ENCODE results near the gene MAP4K4. TPM values are rescaled to one million over a fixed set of nuclear protein-coding genes. Genes with fewer than 3 reads are reported as not detected.

The MAP4K4 gene
- total RNA-seq (30.9 TPM), polyA plus RNA-seq (22.4 TPM)
- long read RNA-seq, donor 1, result 0 reads
- long read RNA-seq, donor 2, partial matches to known transcripts, result 106 of 108 reads
- long read RNA-seq, donor 2, other reads (novel, unspliced or antisense), result 0 of 108 reads
- long read RNA-seq, donor 3, partial matches to known transcripts, result 69 of 70 reads
- long read RNA-seq, donor 3, other reads (novel, unspliced or antisense), result 0 of 70 reads
- long read RNA-seq, donor 4, partial matches to known transcripts, result 11 of 12 reads
- long read RNA-seq, donor 4, other reads (novel, unspliced or antisense), result 0 of 12 reads
- long read RNA-seq, donor 5, partial matches to known transcripts, result 62 of 63 reads
- long read RNA-seq, donor 5, other reads (novel, unspliced or antisense), result 0 of 63 reads
- long read RNA-seq, donor 6, partial matches to known transcripts, result 45 of 45 reads
- long read RNA-seq, donor 6, other reads (novel, unspliced or antisense), result 0 of 45 reads
- long read RNA-seq, donor 7, partial matches to known transcripts, result 20 of 20 reads
- long read RNA-seq, donor 7, other reads (novel, unspliced or antisense), result 0 of 20 reads
- long read RNA-seq, donor 8, partial matches to known transcripts, result 5 of 7 reads
- long read RNA-seq, donor 8, other reads (novel, unspliced or antisense), result 0 of 7 reads
- long read RNA-seq, donor 9, partial matches to known transcripts, result 8 of 8 reads
- long read RNA-seq, donor 9, other reads (novel, unspliced or antisense), result 0 of 8 reads
- long read RNA-seq, donor 10, partial matches to known transcripts, result 19 of 19 reads
- long read RNA-seq, donor 10, other reads (novel, unspliced or antisense), result 0 of 19 reads

GRCh38 chr2:101697124-101698013 is at the start of gene MAP4K4:
Gene MAP4K4, plus strand, starts transcription at chr2:101697707. Its CDS starts 374 bp downstream, at chr2:101698081.
- H3K4me3 ChIP-seq (ENCODE audit: low read length in 2 of 2), result peak within 1 kb of the TSS; percentile 73 to 84
- DNase-seq (ENCODE audit: low read depth in 6 of 9, low spot score in 9 of 9), result peak in 5 of 9 donors; percentile 61 to 85 (median 67)
- H3K4me1 ChIP-seq (ENCODE audit: control insufficient read depth in 2 of 2, insufficient read depth in 2 of 2, low read length in 2 of 2), result peaks cover 18 to 33% of the 10 kb centered on the region in 2 donors
- peak within 1 kb of the TSS; percentile 64 to 92 for H3K27ac ChIP-seq (ENCODE audit: low read depth in 1 of 2, low read length in 1 of 2)
- peaks cover 0 to 5% of the 10 kb centered on the region in 2 donors for H3K27me3 ChIP-seq (ENCODE audit: control insufficient read depth in 2 of 2, insufficient read depth in 1 of 2, low read length in 1 of 2)
- H3K9me3 ChIP-seq (ENCODE audit: control insufficient read depth in 2 of 2, insufficient read depth in 1 of 2, low read length in 1 of 2), result peaks cover 0 to 5% of the 10 kb centered on the region in 2 donors
- no peaks in the 10 kb centered on the region for H3K36me3 ChIP-seq (ENCODE audit: control insufficient read depth in 2 of 2, insufficient read depth in 2 of 2, low read length in 1 of 2)
- WGBS, result under 1% methylated on average over 129 of the region's 129 CpGs

GRCh38 chr2:101653469-101653868 is 44.0 kb upstream of the MAP4K4 start:
- H3K4me1 ChIP-seq (ENCODE audit: control insufficient read depth in 2 of 2, insufficient read depth in 2 of 2, low read length in 2 of 2), result peaks cover 0 to 17% of the 10 kb centered on the region in 2 donors
- H3K27me3 ChIP-seq (ENCODE audit: control insufficient read depth in 2 of 2, insufficient read depth in 1 of 2, low read length in 1 of 2), result no peaks in the 10 kb centered on the region
- no peak overlapping the region for H3K27ac ChIP-seq (ENCODE audit: low read depth in 1 of 2, low read length in 1 of 2)
- H3K4me3 ChIP-seq (ENCODE audit: low read length in 2 of 2), result no peak overlapping the region
- no peak for DNase-seq (ENCODE audit: low read depth in 6 of 9, low spot score in 9 of 9)
- H3K36me3 ChIP-seq (ENCODE audit: control insufficient read depth in 2 of 2, insufficient read depth in 2 of 2, low read length in 1 of 2), result no peaks in the 10 kb centered on the region
- 82% methylated on average over 7 of the region's 7 CpGs for WGBS
- H3K9me3 ChIP-seq (ENCODE audit: control insufficient read depth in 2 of 2, insufficient read depth in 1 of 2, low read length in 1 of 2), result no peaks in the 10 kb centered on the region

- no peaks in the 10 kb centered on the region for H3K9me3 ChIP-seq (ENCODE audit: control insufficient read depth in 2 of 2, insufficient read depth in 1 of 2, low read length in 1 of 2)
- no peak overlapping the region for H3K4me3 ChIP-seq (ENCODE audit: low read length in 2 of 2)
- H3K4me1 ChIP-seq (ENCODE audit: control insufficient read depth in 2 of 2, insufficient read depth in 2 of 2, low read length in 2 of 2), result peaks cover 0 to 15% of the 10 kb centered on the region in 2 donors
- no peak overlapping the region for H3K27ac ChIP-seq (ENCODE audit: low read depth in 1 of 2, low read length in 1 of 2)
- H3K36me3 ChIP-seq (ENCODE audit: control insufficient read depth in 2 of 2, insufficient read depth in 2 of 2, low read length in 1 of 2), result no peaks in the 10 kb centered on the region
- 96% methylated on average over 5 of the region's 5 CpGs for WGBS
- H3K27me3 ChIP-seq (ENCODE audit: control insufficient read depth in 2 of 2, insufficient read depth in 1 of 2, low read length in 1 of 2), result no peaks in the 10 kb centered on the region
- DNase-seq (ENCODE audit: low read depth in 6 of 9, low spot score in 9 of 9), result no peak
Observed at GRCh38 chr2:101655702-101656422, 41.6 kb upstream of the MAP4K4 start.

- Histone ChIP-seq H3K27me3 (ENCODE audit: control insufficient read depth in 2 of 2, insufficient read depth in 1 of 2, low read length in 1 of 2) (no peaks in the 10 kb centered on the region), H3K4me1 (ENCODE audit: control insufficient read depth in 2 of 2, insufficient read depth in 2 of 2, low read length in 2 of 2) (no peaks in the 10 kb centered on the region), H3K9me3 (ENCODE audit: control insufficient read depth in 2 of 2, insufficient read depth in 1 of 2, low read length in 1 of 2) (no peaks in the 10 kb centered on the region), H3K4me3 (ENCODE audit: low read length in 2 of 2) (no peak overlapping the region), H3K36me3 (ENCODE audit: control insufficient read depth in 2 of 2, insufficient read depth in 2 of 2, low read length in 1 of 2) (no peaks in the 10 kb centered on the region), H3K27ac (ENCODE audit: low read depth in 1 of 2, low read length in 1 of 2) (no peak overlapping the region)
- 96% methylated on average over 6 of the region's 6 CpGs for WGBS
- DNase-seq (ENCODE audit: low read depth in 6 of 9, low spot score in 9 of 9), result no peak
Observed at GRCh38 chr2:101657787-101658186, 39.7 kb upstream of the MAP4K4 start.

GRCh38 chr2:101658387-101658786 is 39.1 kb upstream of the MAP4K4 start:
- Histone ChIP-seq H3K27ac (ENCODE audit: low read depth in 1 of 2, low read length in 1 of 2) (no peak overlapping the region), H3K4me3 (ENCODE audit: low read length in 2 of 2) (no peak overlapping the region), H3K36me3 (ENCODE audit: control insufficient read depth in 2 of 2, insufficient read depth in 2 of 2, low read length in 1 of 2) (no peaks in the 10 kb centered on the region), H3K9me3 (ENCODE audit: control insufficient read depth in 2 of 2, insufficient read depth in 1 of 2, low read length in 1 of 2) (no peaks in the 10 kb centered on the region), H3K4me1 (ENCODE audit: control insufficient read depth in 2 of 2, insufficient read depth in 2 of 2, low read length in 2 of 2) (no peaks in the 10 kb centered on the region), H3K27me3 (ENCODE audit: control insufficient read depth in 2 of 2, insufficient read depth in 1 of 2, low read length in 1 of 2) (no peaks in the 10 kb centered on the region)
- no peak for DNase-seq (ENCODE audit: low read depth in 6 of 9, low spot score in 9 of 9)

GRCh38 chr2:101665312-101665711 is 32.2 kb upstream of the MAP4K4 start:
- DNase-seq (ENCODE audit: low read depth in 6 of 9, low spot score in 9 of 9), result no peak
- no peak overlapping the region for H3K4me3 ChIP-seq (ENCODE audit: low read length in 2 of 2)
- H3K9me3 ChIP-seq (ENCODE audit: control insufficient read depth in 2 of 2, insufficient read depth in 1 of 2, low read length in 1 of 2), result no peaks in the 10 kb centered on the region
- H3K4me1 ChIP-seq (ENCODE audit: control insufficient read depth in 2 of 2, insufficient read depth in 2 of 2, low read length in 2 of 2), result no peaks in the 10 kb centered on the region
- H3K27me3 ChIP-seq (ENCODE audit: control insufficient read depth in 2 of 2, insufficient read depth in 1 of 2, low read length in 1 of 2), result no peaks in the 10 kb centered on the region
- no peaks in the 10 kb centered on the region for H3K36me3 ChIP-seq (ENCODE audit: control insufficient read depth in 2 of 2, insufficient read depth in 2 of 2, low read length in 1 of 2)
- 96% methylated on average over 10 of the region's 10 CpGs for WGBS
- H3K27ac ChIP-seq (ENCODE audit: low read depth in 1 of 2, low read length in 1 of 2), result no peak overlapping the region

GRCh38 chr2:101667823-101668222 is 29.7 kb upstream of the MAP4K4 start:
- H3K36me3 ChIP-seq (ENCODE audit: control insufficient read depth in 2 of 2, insufficient read depth in 2 of 2, low read length in 1 of 2), result no peaks in the 10 kb centered on the region
- 100% methylated on average over 1 of the region's 1 CpG for WGBS
- H3K4me1 ChIP-seq (ENCODE audit: control insufficient read depth in 2 of 2, insufficient read depth in 2 of 2, low read length in 2 of 2), result no peaks in the 10 kb centered on the region
- H3K9me3 ChIP-seq (ENCODE audit: control insufficient read depth in 2 of 2, insufficient read depth in 1 of 2, low read length in 1 of 2), result no peaks in the 10 kb centered on the region
- no peak overlapping the region for H3K4me3 ChIP-seq (ENCODE audit: low read length in 2 of 2)
- H3K27ac ChIP-seq (ENCODE audit: low read depth in 1 of 2, low read length in 1 of 2), result no peak overlapping the region
- no peaks in the 10 kb centered on the region for H3K27me3 ChIP-seq (ENCODE audit: control insufficient read depth in 2 of 2, insufficient read depth in 1 of 2, low read length in 1 of 2)
- DNase-seq (ENCODE audit: low read depth in 6 of 9, low spot score in 9 of 9), result no peak

GRCh38 chr2:101672047-101672446 is 25.5 kb upstream of the MAP4K4 start:
- H3K9me3 ChIP-seq (ENCODE audit: control insufficient read depth in 2 of 2, insufficient read depth in 1 of 2, low read length in 1 of 2), result no peaks in the 10 kb centered on the region
- H3K4me1 ChIP-seq (ENCODE audit: control insufficient read depth in 2 of 2, insufficient read depth in 2 of 2, low read length in 2 of 2), result no peaks in the 10 kb centered on the region
- DNase-seq (ENCODE audit: low read depth in 6 of 9, low spot score in 9 of 9), result no peak
- no peaks in the 10 kb centered on the region for H3K27me3 ChIP-seq (ENCODE audit: control insufficient read depth in 2 of 2, insufficient read depth in 1 of 2, low read length in 1 of 2)
- H3K4me3 ChIP-seq (ENCODE audit: low read length in 2 of 2), result no peak overlapping the region
- 69% methylated on average over 2 of the region's 2 CpGs for WGBS
- no peak overlapping the region for H3K27ac ChIP-seq (ENCODE audit: low read depth in 1 of 2, low read length in 1 of 2)
- H3K36me3 ChIP-seq (ENCODE audit: control insufficient read depth in 2 of 2, insufficient read depth in 2 of 2, low read length in 1 of 2), result no peaks in the 10 kb centered on the region
